Embryonic facial prominence (tissue), 1 donor: Measurements from ENCODE around the gene CDC42SE2.
"Not testable (repeated sequence)": the region's sequence is repeated elsewhere in the genome, so short reads cannot be mapped to it uniquely, and the experiment has no call there.

ENCODE experiments used
- DNase-seq: peaks from one replicate; pipeline ENCODE4 v3.0.0-alpha.2; 2016; ENCODE audit errors: extremely low spot score

Gene CDC42SE2

GRCh38 chr5:131318455-131318854 is 54.6 kb downstream of the CDC42SE2 start:
- no peak for DNase-seq

GRCh38 chr5:131321066-131321465 is 57.2 kb downstream of the CDC42SE2 start:
- DNase-seq, result no peak

GRCh38 chr5:131322926-131323325 is 59.1 kb downstream of the CDC42SE2 start:
- DNase-seq, result no peak

GRCh38 chr5:131323378-131323777 is 59.5 kb downstream of the CDC42SE2 start:
- no peak for DNase-seq

- no peak for DNase-seq
These were observed 60.5 kb downstream of the CDC42SE2 start for GRCh38 chr5:131324303-131324702.

GRCh38 chr5:131328536-131329285 is 64.9 kb downstream of the CDC42SE2 start:
- DNase-seq, result no peak

GRCh38 chr5:131329286-131329560 is 65.4 kb downstream of the CDC42SE2 start:
- DNase-seq, result no peak

- DNase-seq, result no peak
These were observed 66.2 kb downstream of the CDC42SE2 start for GRCh38 chr5:131330031-131330430.

GRCh38 chr5:131335756-131336155 is 71.9 kb downstream of the CDC42SE2 start:
- DNase-seq, result not testable (repeated sequence)

- not testable (repeated sequence) for DNase-seq
These were observed 72.9 kb downstream of the CDC42SE2 start for GRCh38 chr5:131336801-131337200.

GRCh38 chr5:131337240-131338050 is 73.6 kb downstream of the CDC42SE2 start:
- DNase-seq, result not testable (repeated sequence)

- DNase-seq, result no peak
These were observed 74.2 kb downstream of the CDC42SE2 start for GRCh38 chr5:131338051-131338453.

GRCh38 chr5:131344288-131344687 is 80.4 kb downstream of the CDC42SE2 start:
- DNase-seq, result not testable (repeated sequence)

- DNase-seq, result not testable (repeated sequence)
These were observed 82.4 kb downstream of the CDC42SE2 start for GRCh38 chr5:131346204-131346603.

- DNase-seq, result no peak
These were observed 90.1 kb downstream of the CDC42SE2 start for GRCh38 chr5:131353991-131354390.

GRCh38 chr5:131355971-131356528 is 92.2 kb downstream of the CDC42SE2 start:
- no peak for DNase-seq

- DNase-seq, result no peak
These were observed 92.8 kb downstream of the CDC42SE2 start for GRCh38 chr5:131356619-131357018.

GRCh38 chr5:131357739-131358561 is 94.1 kb downstream of the CDC42SE2 start:
- no peak for DNase-seq

- DNase-seq, result no peak
These were observed 97.9 kb downstream of the CDC42SE2 start for GRCh38 chr5:131361677-131362315.

GRCh38 chr5:131363811-131364506 is 100.1 kb downstream of the CDC42SE2 start:
- DNase-seq, result no peak

- no peak for DNase-seq
These were observed 100.7 kb downstream of the CDC42SE2 start for GRCh38 chr5:131364507-131365050.
